IMR-90 (cell line): ENCODE results near the gene GALP. TPM values are rescaled to one million over a fixed set of nuclear protein-coding genes. Genes with fewer than 3 reads are reported as not detected.

ENCODE experiments used
- ATAC-seq: fragments of 200-7000 bp; cut with Tn5 transposase; 2 replicates; pipeline ENCODE4 v1.9.1; 2020; ENCODE audit warnings: low read depth, mild to moderate bottlenecking, moderate library complexity
- BruUV-seq: library from RNA; stranded (reverse); fragments of 400-500 nt; replicated peaks from 2 replicates; lab custom pipeline; 2021; lab: Mats Ljungman, UMichigan
- CTCF ChIA-PET: fragments of 300-600 bp; formaldehyde crosslinking; extraction: SDS; loops from one replicate; lab custom pipeline; 2021; ENCODE audit warnings: antibody characterized with exemption; lab: Yijun Ruan, JAX
- POLR2A ChIA-PET: fragments of 300-600 bp; sonication (Branson Sonifier 250); formaldehyde crosslinking; loops from one replicate; lab custom pipeline; 2022; ENCODE audit warnings: antibody characterized with exemption; ENCODE audit not compliant: unreplicated experiment; lab: Charles Lee
- DNase-seq: peaks from one replicate; pipeline ENCODE4 v3.0.0; 2013
- H2AFZ ChIP-seq: replicated peaks from 2 replicates; pipeline ENCODE3; 2013; ENCODE audit warnings: low read length, mild to moderate bottlenecking; ENCODE audit not compliant: poor library complexity
- H2AK5ac ChIP-seq: 2 replicates; pipeline ENCODE4 v1.6.1; 2013; ENCODE audit warnings: low read depth, low read length, inconsistent platforms
- H2AK9ac ChIP-seq: replicated peaks from 2 replicates; pipeline ENCODE3; 2013; ENCODE audit warnings: mild to moderate bottlenecking, low read depth, low read length, moderate library complexity; ENCODE audit not compliant: poor library complexity
- H2BK120ac ChIP-seq: 2 replicates; pipeline ENCODE4 v1.6.1; 2013; ENCODE audit warnings: low read depth, low read length, inconsistent platforms
- H2BK15ac ChIP-seq: 3 replicates; pipeline ENCODE4 v1.6.1; 2013; ENCODE audit warnings: low read depth, low read length, inconsistent platforms
- H2BK20ac ChIP-seq: 2 replicates; pipeline ENCODE4 v1.6.1; 2013; ENCODE audit warnings: low read depth, mild to moderate bottlenecking, inconsistent platforms, low read length, moderate library complexity
- H2BK5ac ChIP-seq: 2 replicates; pipeline ENCODE4 v1.6.1; 2013; ENCODE audit warnings: mild to moderate bottlenecking, low read depth, low read length, inconsistent platforms; ENCODE audit not compliant: poor library complexity, severe bottlenecking
- H3K14ac ChIP-seq: replicated peaks from 2 replicates; pipeline ENCODE4 v1.6.1; 2013; ENCODE audit warnings: low read depth, low read length, inconsistent platforms
- H3K18ac ChIP-seq: 2 replicates; pipeline ENCODE4 v1.6.1; 2013; ENCODE audit warnings: low read depth, low read length, control low read depth
- H3K23ac ChIP-seq: 2 replicates; pipeline ENCODE4 v1.6.1; 2013; ENCODE audit warnings: low read depth, low read length, inconsistent platforms
- H3K27ac ChIP-seq: 2 replicates; pipeline ENCODE4 v1.5.1; 2013; ENCODE audit warnings: mild to moderate bottlenecking, control low read depth, low read length; ENCODE audit not compliant: insufficient read depth
- H3K27me3 ChIP-seq: 2 replicates; pipeline ENCODE4 v1.6.1; 2013; ENCODE audit warnings: low read length; ENCODE audit not compliant: control insufficient read depth, insufficient read depth
- H3K36me3 ChIP-seq: 2 replicates; pipeline ENCODE4 v1.6.1; 2013; ENCODE audit warnings: low read length, mixed read lengths; ENCODE audit not compliant: control insufficient read depth, insufficient read depth
- H3K4ac ChIP-seq: 2 replicates; pipeline ENCODE4 v1.6.1; 2013; ENCODE audit warnings: low read depth, low read length, inconsistent platforms
- H3K4me1 ChIP-seq: 2 replicates; pipeline ENCODE4 v1.6.1; 2013; ENCODE audit warnings: low read length, mixed read lengths; ENCODE audit not compliant: control insufficient read depth, insufficient read depth
- H3K4me2 ChIP-seq: 2 replicates; pipeline ENCODE4 v1.6.1; 2013; ENCODE audit warnings: low read depth, mild to moderate bottlenecking, control low read depth, low read length, moderate library complexity
- H3K4me3 ChIP-seq: 2 replicates; pipeline ENCODE4 v1.5.1; 2013; ENCODE audit warnings: low read depth, mild to moderate bottlenecking, control low read depth, low read length, moderate library complexity; ENCODE audit not compliant: insufficient read depth
- H3K56ac ChIP-seq: 2 replicates; pipeline ENCODE4 v1.6.1; 2013; ENCODE audit warnings: low read length, inconsistent platforms; ENCODE audit not compliant: insufficient read depth; ENCODE audit errors: extremely low read depth
- H3K79me1 ChIP-seq, 2 experiments: 2 replicates each; pipeline ENCODE4 v1.6.1; 2013; ENCODE audit warnings: low read length in 2 of 2, inconsistent platforms in 1 of 2, low read depth in 1 of 2
- H3K9ac ChIP-seq: 2 replicates; pipeline ENCODE4 v1.6.1; 2013; ENCODE audit warnings: low read depth, low read length, control low read depth
- H3K9me1 ChIP-seq: 2 replicates; pipeline ENCODE4 v1.6.1; 2013; ENCODE audit warnings: low read length, inconsistent platforms; ENCODE audit not compliant: insufficient read depth
- H3K9me3 ChIP-seq: 2 replicates; pipeline ENCODE4 v1.6.1; 2013; ENCODE audit warnings: low read length; ENCODE audit not compliant: control insufficient read depth, insufficient read depth
- H4K20me1 ChIP-seq: 2 replicates; pipeline ENCODE4 v1.6.1; 2013; ENCODE audit warnings: low read length, inconsistent platforms; ENCODE audit not compliant: insufficient read depth
- H4K5ac ChIP-seq: 2 replicates; pipeline ENCODE4 v1.6.1; 2013; ENCODE audit warnings: mild to moderate bottlenecking, low read depth, low read length, control low read depth
- H4K8ac ChIP-seq, 2 experiments: 2 replicates each; pipeline ENCODE4 v1.6.1; 2013; ENCODE audit warnings: low read depth in 2 of 2, low read length in 2 of 2, control low read depth in 1 of 2, inconsistent platforms in 1 of 2
- H4K91ac ChIP-seq: 2 replicates; pipeline ENCODE4 v1.6.1; 2013; ENCODE audit warnings: low read depth, low read length, inconsistent platforms; ENCODE audit not compliant: insufficient read depth
- CEBPB ChIP-seq: IDR thresholded peaks from 2 replicates; pipeline ENCODE4 v1.6.1; 2012; ENCODE audit warnings: low read depth, low read length, improper control_type of control experiment
- FOS ChIP-seq: fragments of 150-350 bp; IDR thresholded peaks from 2 replicates; pipeline ENCODE4 v1.6.1; 2016; ENCODE audit warnings: low read depth, low read length
- WGBS, 2 experiments: methylation state at CpG; one replicate each; pipeline versions ENCODE4 v1.1.5 to v1.1.7; 2013; ENCODE audit warnings: missing lambda C conversion rate in 2 of 2; ENCODE audit not compliant: insufficient read length in 1 of 2; ENCODE audit errors: extremely low coverage in 2 of 2; 5-methylcytosine and 5-hydroxymethylcytosine counted together
- dilution Hi-C: fragments of 300-500 bp; cut with HindIII; formaldehyde crosslinking; loops from one replicate; pipeline ENCODE4 v1.14.3; 2018; ENCODE audit warnings: low sequenced_read_pairs; ENCODE audit not compliant: unreplicated experiment
- in situ Hi-C: fragments of 300-500 bp; cut with MboI; formaldehyde crosslinking; loops from 3 replicates; pipeline ENCODE4 v1.14.3; 2019; ENCODE audit warnings: low sequenced_read_pairs, inconsistent platforms, mixed read lengths
- intact Hi-C: fragments of 100-400 bp; cut with micrococcal nuclease; formaldehyde crosslinking; loops from 2 replicates; pipeline ENCODE4 v1.10.0; 2022
- polyA plus RNA-seq, 3 experiments: library from polyadenylated mRNA; depleted of rRNA; stranded (reverse); fragments of >200 nt; gene quantifications; 2 replicates each; pipeline ENCODE4 v1.2.3, GENCODE V29; 2012; ENCODE audit warnings: low replicate concordance in 1 of 3
- total RNA-seq: library from RNA; depleted of rRNA; stranded (reverse); fragments of >200 nt; gene quantifications from 2 replicates; pipeline ENCODE4 v1.2.3, GENCODE V29; 2012

GALP gene
- total and polyA plus RNA-seq, 2 of the 4 experiments (the other 2 are of a cell fraction) = not detected

DNA sequence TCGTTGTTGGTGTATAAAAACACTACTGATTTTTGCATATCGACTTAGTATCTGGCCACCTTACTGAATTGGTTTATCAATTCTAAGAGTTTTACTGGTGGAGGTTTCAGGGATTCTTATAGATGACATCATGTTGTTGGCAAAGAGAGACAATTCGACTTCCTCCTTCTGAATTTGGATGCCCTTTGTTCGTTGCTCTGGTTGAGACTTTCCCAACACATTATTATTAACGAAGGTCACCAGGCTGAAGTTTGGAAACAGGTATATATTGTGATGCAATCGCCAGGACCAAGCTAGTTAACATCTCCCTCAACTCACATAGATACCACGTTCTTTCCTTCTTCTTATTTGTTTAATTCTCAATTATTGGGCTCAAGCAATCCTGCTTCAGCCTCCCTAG is 23.9 kb downstream of the GALP start:
- Histone ChIP-seq H2BK120ac (no peak overlapping the region), H3K9ac (no peak overlapping the region), H2BK15ac (no peak overlapping the region), H3K4me2 (no peak overlapping the region), H3K4ac (no peak overlapping the region), H4K8ac (no peak overlapping the region), H3K27me3 (no peaks in the 10 kb centered on the region), H3K9me3 (peaks cover 2% of the 10 kb centered on the region; the same call in 1 of the 2 replicates), H3K14ac (no peak overlapping the region), H4K91ac (no peak overlapping the region), H2BK5ac (no peak overlapping the region), H3K79me1 (no peaks in the 10 kb centered on the region), H3K4me1 (no peaks in the 10 kb centered on the region), H3K18ac (no peak overlapping the region), H2AK5ac (no peak overlapping the region), H3K56ac (no peak overlapping the region), H2BK20ac (no peak overlapping the region), H3K4me3 (no peak overlapping the region), H3K23ac (no peak overlapping the region), H3K36me3 (no peaks in the 10 kb centered on the region), H2AK9ac (no peak overlapping the region), H3K27ac (no peak overlapping the region), H4K20me1 (no peaks in the 10 kb centered on the region), H3K9me1 (no peaks in the 10 kb centered on the region), H4K5ac (no peak overlapping the region), H2AFZ (no peak overlapping the region)
- ChIA-PET POLR2A (no interaction called here), CTCF (no interaction called here)
- ATAC-seq (no peak), DNase-seq (no peak)
- in situ Hi-C loops (no loop called here), intact Hi-C loops (no loop called here), dilution Hi-C loops (no loop called here)
- BruUV-seq = no TSS peak
- 0 out of 2 replicates have a peak, but pooled peaks have one; percentile 7 for TF ChIP-seq CEBPB
- TF ChIP-seq FOS = no peak
- no CpG with 5 or more reads among the region's 7 CpGs for WGBS, 2 experiments
